NCI-H1048 (cell line): ENCODE measurements around the gene PLAC1.

Source experiments
- DNase-seq: peaks from one replicate; lab custom pipeline; 2025; lab: John Stamatoyannopoulos, UW

PLAC1 gene

GRCh38 chrX:134658002-134658759, at the start of gene PLAC1:
Gene PLAC1 (minus strand): TSS chrX:134658471. CDS start chrX:134566682, 91,789 bp downstream.
- no peak for DNase-seq

GRCh38 chrX:134706138-134706537, 47.9 kb upstream of the PLAC1 start:
- DNase-seq: no peak

- DNase-seq: no peak
These were observed 37.7 kb upstream of the PLAC1 start for GRCh38 chrX:134695999-134696398.

GRCh38 chrX:134694333-134695322, 36.4 kb upstream of the PLAC1 start:
- no peak for DNase-seq

- no peak for DNase-seq
These were observed 35.4 kb upstream of the PLAC1 start for GRCh38 chrX:134693644-134694043.

- no peak for DNase-seq
These were observed 34.7 kb upstream of the PLAC1 start for GRCh38 chrX:134692990-134693389.

- no peak for DNase-seq
These were observed 34.0 kb upstream of the PLAC1 start for GRCh38 chrX:134692233-134692632.

- DNase-seq: no peak
These were observed 33.2 kb upstream of the PLAC1 start for GRCh38 chrX:134691453-134691852.

GRCh38 chrX:134688839-134689238, 30.6 kb upstream of the PLAC1 start:
- DNase-seq: no peak

GRCh38 chrX:134688031-134688823, 30.0 kb upstream of the PLAC1 start:
- no peak for DNase-seq

- DNase-seq: no peak
These were observed 27.4 kb upstream of the PLAC1 start for GRCh38 chrX:134685668-134686067.

GRCh38 chrX:134684956-134685355, 26.7 kb upstream of the PLAC1 start:
- DNase-seq: no peak

- no peak for DNase-seq
These were observed 25.2 kb upstream of the PLAC1 start for GRCh38 chrX:134683351-134684005.

- no peak for DNase-seq
These were observed 23.8 kb upstream of the PLAC1 start for GRCh38 chrX:134682081-134682480.

GRCh38 chrX:134679644-134680043, 21.4 kb upstream of the PLAC1 start:
- no peak for DNase-seq

- DNase-seq: no peak
These were observed 20.9 kb upstream of the PLAC1 start for GRCh38 chrX:134679221-134679620.

GRCh38 chrX:134677332-134677731, 19.1 kb upstream of the PLAC1 start:
- no peak for DNase-seq

- no peak for DNase-seq
These were observed 18.2 kb upstream of the PLAC1 start for GRCh38 chrX:134676436-134676835.

- no peak for DNase-seq
These were observed 14.9 kb upstream of the PLAC1 start for GRCh38 chrX:134673123-134673522.

- no peak for DNase-seq
These were observed 13.8 kb upstream of the PLAC1 start for GRCh38 chrX:134672101-134672500.

GRCh38 chrX:134671294-134671693, 13.0 kb upstream of the PLAC1 start:
- no peak for DNase-seq
